Upper lobe of left lung (tissue), 6 donors: ENCODE measurements around the gene PGAM2. TPM values are rescaled to one million over a fixed set of nuclear protein-coding genes. Genes with fewer than 3 reads are reported as not detected.

Experiments used
- ATAC-seq, 2 donors: fragments of 200-7000 bp; cut with Tn5 transposase; one replicate each; pipeline ENCODE4 v1.9.1; 2022; ENCODE audit warnings: mild to moderate bottlenecking in 2 of 2, moderate library complexity in 2 of 2; ENCODE audit not compliant: low FRiP score in 2 of 2
- DNase-seq, 2 donors: peaks; one replicate each; pipeline ENCODE4 v3.0.0-alpha.2; 2019 to 2020
- H3K27ac ChIP-seq, 4 donors: fragments of 200-600 bp; sonication (generic); one replicate each; pipeline ENCODE4 v1.5.1; 2016 to 2019
- H3K27me3 ChIP-seq, 4 donors: fragments of 200-600 bp; sonication (generic); one replicate each; pipeline ENCODE4 v1.5.1; 2017 to 2019
- H3K36me3 ChIP-seq, 4 donors: fragments of 200-600 bp; sonication (generic); one replicate each; pipeline ENCODE4 v1.5.1; 2016 to 2019
- H3K4me1 ChIP-seq, 4 donors: fragments of 200-600 bp; sonication (generic); one replicate each; pipeline ENCODE4 v1.5.1; 2018 to 2019
- H3K4me3 ChIP-seq, 4 donors: fragments of 200-600 bp; sonication (generic); one replicate each; pipeline ENCODE4 v1.5.1; 2017 to 2019; ENCODE audit warnings: mild to moderate bottlenecking in 2 of 4, moderate library complexity in 1 of 4
- H3K9me3 ChIP-seq, 4 donors: fragments of 200-600 bp; sonication (generic); one replicate each; pipeline ENCODE4 v1.5.1; 2018 to 2019
- CTCF ChIP-seq, 6 experiments: fragments of 450-650 bp in 4 of 6; fragments of 200-600 bp in 2 of 6; sonication (generic) in 2 of 6; IDR thresholded peaks; one replicate each; pipeline ENCODE4 v1.5.1; 2016 to 2019; ENCODE audit warnings: antibody characterized with exemption in 6 of 6
- EP300 ChIP-seq, 4 donors: sonication (generic); formaldehyde crosslinking; IDR thresholded peaks; one replicate each; pipeline ENCODE4 v1.5.1; 2017; ENCODE audit warnings: antibody characterized with exemption in 4 of 4, control low read depth in 2 of 4
- POLR2A ChIP-seq, 4 donors: fragments of 450-650 bp; IDR thresholded peaks; one replicate each; pipeline ENCODE4 v1.5.1; 2016 to 2017; ENCODE audit warnings: antibody characterized with exemption in 4 of 4, mild to moderate bottlenecking in 2 of 4
- POLR2AphosphoS5 ChIP-seq, 2 donors: sonication (generic); formaldehyde crosslinking; IDR thresholded peaks; one replicate each; pipeline ENCODE4 v1.5.1; 2017; ENCODE audit warnings: antibody characterized with exemption in 2 of 2
- WGBS, 2 donors: methylation state at CpG; one replicate each; pipeline ENCODE4 v1.1.5; 2017 to 2018; 5-methylcytosine and 5-hydroxymethylcytosine counted together
- total RNA-seq, 6 donors: library from RNA; depleted of rRNA in 4 of 6; stranded (reverse); fragments of >200 nt in 4 of 6; gene quantifications; one replicate each; pipeline versions ENCODE4 v1.1.0 to v1.2.1, GENCODE V29; 2016 to 2021
- donor health status: DM: no; HTN: no; CAD: no; lungs with moderate emphysema.
- donor health status: DM: no; HTN: yes; CAD: no; lungs with severe emphysema.

Gene PGAM2
- total RNA-seq, 6 donors from 2014 or later = 0.26 to 0.91 (median 0.75) TPM; not detected in 2

GRCh38 chr7:44074349-44074695 is 9.0 kb upstream of the PGAM2 start:
- H3K4me3 ChIP-seq = peak overlapping the region in 1 of 4 donors; percentile 11
- WGBS, 2 donors = 79 to 88% methylated on average over 3 to 13 of the region's 13 CpGs
- H3K9me3 ChIP-seq = no peaks in the 10 kb centered on the region
- H3K27me3 ChIP-seq = no peaks in the 10 kb centered on the region
- no peak for DNase-seq
- H3K4me1 ChIP-seq = peaks cover 8 to 32% (median 22%) of the 10 kb centered on the region in 4 donors
- peak in 1 of 2 donors; percentile 17 for ATAC-seq
- TF ChIP-seq POLR2AphosphoS5 (IDR thresholded peaks at IDR 0.05) (no peak), POLR2A (IDR thresholded peaks at IDR 0.05) (no peak), EP300 (IDR thresholded peaks at IDR 0.05) (no peak), CTCF (IDR thresholded peaks at IDR 0.05) (no peak)
- peaks cover 19 to 68% (median 48%) of the 10 kb centered on the region in 4 donors for H3K36me3 ChIP-seq
- H3K27ac ChIP-seq = peak overlapping the region; percentile 77 to 90 (median 88)

- H3K36me3 ChIP-seq = peaks cover 18 to 62% (median 43%) of the 10 kb centered on the region in 4 donors
- WGBS, 2 donors = 45 to 58% methylated on average over 7 to 21 of the region's 26 CpGs
These were observed 8.4 kb upstream of the PGAM2 start for GRCh38 chr7:44073664-44074348.

GRCh38 chr7:44072364-44073231 is 7.2 kb upstream of the PGAM2 start:
- peaks cover 10 to 50% (median 31%) of the 10 kb centered on the region in 4 donors for H3K36me3 ChIP-seq
- no peaks in the 10 kb centered on the region for H3K9me3 ChIP-seq
- no peak overlapping the region for H3K4me3 ChIP-seq
- H3K27ac ChIP-seq = peak overlapping the region in 3 of 4 donors; percentile 87 to 90 (median 89)
- H3K27me3 ChIP-seq = no peaks in the 10 kb centered on the region
- ATAC-seq (peak; percentile 44 to 72), DNase-seq (peak in 1 of 2 donors; percentile 60)
- TF ChIP-seq POLR2A (IDR thresholded peaks at IDR 0.05) = no peak
- TF ChIP-seq CTCF (IDR thresholded peaks at IDR 0.05) = peak; percentile 39 to 62 (median 50)
- no peak for TF ChIP-seq EP300 (IDR thresholded peaks at IDR 0.05)
- peak in 1 of 2 donors; percentile 7 for TF ChIP-seq POLR2AphosphoS5 (IDR thresholded peaks at IDR 0.05)
- H3K4me1 ChIP-seq = peaks cover 8 to 36% (median 22%) of the 10 kb centered on the region in 4 donors
- 48 to 71% methylated on average over 7 to 12 of the region's 12 CpGs for WGBS, 2 donors

More at GRCh38 chr7:44073664-44074348, 8.4 kb upstream of the PGAM2 start:
- TF ChIP-seq POLR2A (IDR thresholded peaks at IDR 0.05) (peak in 1 of 4 donors; percentile 57), CTCF (IDR thresholded peaks at IDR 0.05) (peak in 1 of 6 experiments; percentile 20), EP300 (IDR thresholded peaks at IDR 0.05) (no peak), POLR2AphosphoS5 (IDR thresholded peaks at IDR 0.05) (peak; percentile 50 to 56)
- Histone ChIP-seq H3K27me3 (no peaks in the 10 kb centered on the region), H3K9me3 (no peaks in the 10 kb centered on the region), H3K27ac (peak overlapping the region; percentile 77 to 90 (median 88)), H3K4me3 (peak overlapping the region in 2 of 4 donors; percentile 0 to 11), H3K4me1 (peaks cover 8 to 32% (median 22%) of the 10 kb centered on the region in 4 donors)
- DNase-seq = peak; percentile 86 to 88
- peak; percentile 86 to 87 for ATAC-seq

GRCh38 chr7:44071726-44072363 is 6.5 kb upstream of the PGAM2 start:
- Histone ChIP-seq H3K4me3 (no peak overlapping the region), H3K4me1 (peaks cover 8 to 36% (median 22%) of the 10 kb centered on the region in 4 donors), H3K9me3 (no peaks in the 10 kb centered on the region), H3K27me3 (no peaks in the 10 kb centered on the region), H3K27ac (peak overlapping the region in 2 of 4 donors; percentile 7 to 8), H3K36me3 (peaks cover 10 to 43% (median 23%) of the 10 kb centered on the region in 4 donors)
- no peak for TF ChIP-seq CTCF (IDR thresholded peaks at IDR 0.05)
- no peak for TF ChIP-seq POLR2AphosphoS5 (IDR thresholded peaks at IDR 0.05)
- no peak for TF ChIP-seq POLR2A (IDR thresholded peaks at IDR 0.05)
- TF ChIP-seq EP300 (IDR thresholded peaks at IDR 0.05) = no peak
- DNase-seq (no peak), ATAC-seq (no peak)
- 81 to 82% methylated on average over 9 of the region's 9 CpGs for WGBS, 2 donors
